MCF 10A (cell line): ENCODE data around the gene FAM81A. TPM values are rescaled to one million over a fixed set of nuclear protein-coding genes. Genes with fewer than 3 reads are reported as not detected.

Source experiments
- BruUV-seq: library from RNA; stranded (reverse); fragments of 400-500 nt; replicated peaks from 2 replicates; lab custom pipeline; 2021; lab: Mats Ljungman, UMichigan
- CTCF ChIA-PET: fragments of 300-600 bp; sonication (Branson Sonifier 250); formaldehyde crosslinking; extraction: SDS; loops from one replicate; lab custom pipeline; 2021; ENCODE audit warnings: antibody characterized with exemption, inconsistent platforms; lab: Yijun Ruan, JAX
- POLR2A ChIA-PET: fragments of 300-600, 350-650 bp; sonication (Branson Sonifier 250); formaldehyde crosslinking; extraction: SDS; loops from one replicate; lab custom pipeline; 2020; ENCODE audit warnings: antibody characterized with exemption, inconsistent platforms; lab: Yijun Ruan, JAX
- DNase-seq: peaks from one replicate; pipeline ENCODE4 v3.0.0-alpha.2; 2018; ENCODE audit not compliant: unreplicated experiment
- H3K27ac Mint-ChIP-seq: one replicate; pipeline ENCODE4 v1.8.0; 2022; ENCODE audit warnings: mild to moderate bottlenecking, low read depth, mixed read lengths; ENCODE audit not compliant: unreplicated experiment
- H3K27me3 Mint-ChIP-seq: one replicate; pipeline ENCODE4 v1.8.0; 2022; ENCODE audit warnings: mixed read lengths; ENCODE audit not compliant: insufficient read depth, unreplicated experiment
- H3K36me3 Mint-ChIP-seq: one replicate; pipeline ENCODE4 v1.8.0; 2022; ENCODE audit warnings: mild to moderate bottlenecking, moderate library complexity, mixed read lengths; ENCODE audit not compliant: insufficient read depth, unreplicated experiment
- H3K4me1 Mint-ChIP-seq: one replicate; pipeline ENCODE4 v1.8.0; 2022; ENCODE audit warnings: mixed read lengths; ENCODE audit not compliant: insufficient read depth, unreplicated experiment
- H3K4me3 Mint-ChIP-seq: one replicate; pipeline ENCODE4 v1.8.0; 2022; ENCODE audit warnings: mild to moderate bottlenecking, moderate library complexity, mixed read lengths; ENCODE audit not compliant: unreplicated experiment
- H3K9me3 Mint-ChIP-seq: one replicate; pipeline ENCODE4 v1.8.0; 2022; ENCODE audit warnings: mixed read lengths; ENCODE audit not compliant: unreplicated experiment
- CTCF ChIP-seq: fragments of 200-600 bp; IDR thresholded peaks from one replicate; pipeline ENCODE4 v1.8.0; 2022; ENCODE audit warnings: antibody characterized with exemption, mild to moderate bottlenecking; ENCODE audit not compliant: unreplicated experiment
- intact Hi-C: fragments of 100-400 bp; cut with micrococcal nuclease; formaldehyde crosslinking; loops from 2 replicates; pipeline ENCODE4 v1.14.1; 2022
- total RNA-seq: library from RNA; stranded (reverse); gene quantifications from 2 replicates; pipeline ENCODE4 v1.2.3, GENCODE V29; 2022

The FAM81A gene
- total RNA-seq, 1 experiment from 2014 or later = 1.1 TPM

- TF ChIP-seq CTCF = no peak
- ChIA-PET POLR2A (no interaction called here), CTCF (no interaction called here)
- Mint-ChIP-seq H3K4me1 (no peaks in the 10 kb centered on the region), H3K36me3 (no peaks in the 10 kb centered on the region), H3K4me3 (no peak overlapping the region), H3K9me3 (no peaks in the 10 kb centered on the region), H3K27ac (no peak overlapping the region), H3K27me3 (no peaks in the 10 kb centered on the region)
- BruUV-seq = no TSS peak
- no peak for DNase-seq
- intact Hi-C loops = no loop called here
Observed at GRCh38 chr15:59448871-59449270, 10.9 kb downstream of the FAM81A start.

GRCh38 chr15:59453474-59454215 lies 15.7 kb downstream of the FAM81A start:
- DNase-seq = no peak
- Mint-ChIP-seq H3K4me3 (no peak overlapping the region), H3K36me3 (no peaks in the 10 kb centered on the region), H3K4me1 (peaks cover 11% of the 10 kb centered on the region), H3K27me3 (no peaks in the 10 kb centered on the region), H3K27ac (no peak overlapping the region), H3K9me3 (no peaks in the 10 kb centered on the region)
- ChIA-PET POLR2A (interaction anchor here (0.6 kb wide), 1 partner anchor 1219 kb away, joined by 3 read pairs; no protein-coding TSS in a partner anchor), CTCF (no interaction called here)
- no TSS peak for BruUV-seq
- intact Hi-C loops = no loop called here
- TF ChIP-seq CTCF = no peak

GRCh38 chr15:59456114-59456513 lies 18.1 kb downstream of the FAM81A start:
- CTCF ChIA-PET = interaction anchor here (0.7 to 1.5 kb wide), 2 partner anchors 209 to 282 kb away, joined by 3 to 5 read pairs; no protein-coding TSS in a partner anchor
- no peak for TF ChIP-seq CTCF

GRCh38 chr15:59457103-59457502 lies 19.1 kb downstream of the FAM81A start:
- H3K9me3 Mint-ChIP-seq = no peaks in the 10 kb centered on the region
- no peak overlapping the region for H3K27ac Mint-ChIP-seq
- peaks cover 11% of the 10 kb centered on the region for H3K4me1 Mint-ChIP-seq
- POLR2A ChIA-PET = interaction anchor here (1.2 to 1.9 kb wide), 3 partner anchors 84 to 291 kb away, joined by 3 to 4 read pairs (median 4); partner anchors contain the start of gene MYO1E
- no TSS peak for BruUV-seq
- no peak overlapping the region for H3K4me3 Mint-ChIP-seq
- intact Hi-C loops = no loop called here
- H3K27me3 Mint-ChIP-seq = no peaks in the 10 kb centered on the region
- CTCF ChIA-PET = interaction anchor here (0.5 to 1.5 kb wide), 2 partner anchors 210 to 294 kb away, joined by 4 to 5 read pairs; no protein-coding TSS in a partner anchor
- DNase-seq = peak; percentile 29
- no peak for TF ChIP-seq CTCF
- no peaks in the 10 kb centered on the region for H3K36me3 Mint-ChIP-seq

More at GRCh38 chr15:59456114-59456513, 18.1 kb downstream of the FAM81A start:
- peak overlapping the region; percentile 66 for H3K27ac Mint-ChIP-seq
- POLR2A ChIA-PET = interaction anchor here (0.7 to 1.4 kb wide), 8 partner anchors 11 to 290 kb away, joined by 3 to 6 read pairs (median 4); partner anchors contain the start of gene MYO1E
- peaks cover 11% of the 10 kb centered on the region for H3K4me1 Mint-ChIP-seq
- no peaks in the 10 kb centered on the region for H3K36me3 Mint-ChIP-seq
- no peaks in the 10 kb centered on the region for H3K9me3 Mint-ChIP-seq
- H3K4me3 Mint-ChIP-seq = no peak overlapping the region
- no TSS peak for BruUV-seq
- peak; percentile 45 for DNase-seq
- intact Hi-C loops = no loop called here
- H3K27me3 Mint-ChIP-seq = no peaks in the 10 kb centered on the region
